ENCODE measurements around the gene MAEA. TPM values are rescaled to one million over a fixed set of nuclear protein-coding genes. Genes with fewer than 3 reads are reported as not detected.

MAEA gene
- total RNA-seq, 1 donor: 54.8 TPM

DNA sequence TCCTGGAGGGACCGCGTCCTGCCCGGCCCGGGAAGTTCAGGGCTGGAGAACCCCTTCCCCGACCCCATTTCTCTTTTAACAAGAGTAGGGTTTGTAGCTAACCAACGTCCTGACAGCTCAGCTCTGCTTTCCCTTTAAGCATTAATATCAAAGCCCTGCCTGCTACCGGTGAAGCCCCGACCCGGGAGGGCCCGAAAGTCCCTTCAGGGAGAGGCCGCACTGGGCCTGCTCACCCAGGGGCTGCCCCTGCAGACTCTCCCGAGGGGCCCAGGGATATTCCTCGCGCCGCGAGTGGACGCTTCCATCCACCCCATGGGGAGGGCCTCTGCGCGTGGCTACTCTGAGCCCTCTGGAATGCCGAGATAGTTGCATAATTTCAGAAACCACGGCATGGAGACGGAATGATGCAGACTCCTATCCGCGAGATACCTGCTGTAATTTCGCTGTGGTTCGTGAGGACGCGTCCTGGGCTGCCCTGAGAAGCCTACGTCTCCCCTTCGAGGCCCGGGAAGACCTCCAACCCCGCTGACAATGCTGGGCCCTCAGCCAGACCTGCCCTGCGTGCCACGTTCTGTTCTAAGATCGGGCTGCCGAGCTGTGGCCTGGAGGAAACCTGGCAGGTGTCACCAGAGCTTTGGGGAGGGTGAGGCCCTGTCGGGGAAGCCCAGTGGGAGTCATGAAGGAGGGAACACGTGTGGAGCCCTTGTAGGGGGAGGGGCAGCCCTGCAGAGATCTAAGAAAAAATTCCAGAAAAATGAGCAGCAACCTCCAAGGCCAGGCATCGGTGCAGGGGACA is 39.8 kb upstream of the MAEA start:
- peak overlapping the region; percentile 68 for H3K4me3 ChIP-seq (ENCODE audit: low read depth, low read length)
- TF ChIP-seq, protein P1, sequence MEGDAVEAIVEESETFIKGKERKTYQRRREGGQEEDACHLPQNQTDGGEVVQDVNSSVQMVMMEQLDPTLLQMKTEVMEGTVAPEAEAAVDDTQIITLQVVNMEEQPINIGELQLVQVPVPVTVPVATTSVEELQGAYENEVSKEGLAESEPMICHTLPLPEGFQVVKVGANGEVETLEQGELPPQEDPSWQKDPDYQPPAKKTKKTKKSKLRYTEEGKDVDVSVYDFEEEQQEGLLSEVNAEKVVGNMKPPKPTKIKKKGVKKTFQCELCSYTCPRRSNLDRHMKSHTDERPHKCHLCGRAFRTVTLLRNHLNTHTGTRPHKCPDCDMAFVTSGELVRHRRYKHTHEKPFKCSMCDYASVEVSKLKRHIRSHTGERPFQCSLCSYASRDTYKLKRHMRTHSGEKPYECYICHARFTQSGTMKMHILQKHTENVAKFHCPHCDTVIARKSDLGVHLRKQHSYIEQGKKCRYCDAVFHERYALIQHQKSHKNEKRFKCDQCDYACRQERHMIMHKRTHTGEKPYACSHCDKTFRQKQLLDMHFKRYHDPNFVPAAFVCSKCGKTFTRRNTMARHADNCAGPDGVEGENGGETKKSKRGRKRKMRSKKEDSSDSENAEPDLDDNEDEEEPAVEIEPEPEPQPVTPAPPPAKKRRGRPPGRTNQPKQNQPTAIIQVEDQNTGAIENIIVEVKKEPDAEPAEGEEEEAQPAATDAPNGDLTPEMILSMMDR (IDR thresholded peaks at IDR 0.05; ENCODE audit: insufficient read depth, low read length): no peak
- DNase-seq (ENCODE audit: low read depth): peak; percentile 48

DNA sequence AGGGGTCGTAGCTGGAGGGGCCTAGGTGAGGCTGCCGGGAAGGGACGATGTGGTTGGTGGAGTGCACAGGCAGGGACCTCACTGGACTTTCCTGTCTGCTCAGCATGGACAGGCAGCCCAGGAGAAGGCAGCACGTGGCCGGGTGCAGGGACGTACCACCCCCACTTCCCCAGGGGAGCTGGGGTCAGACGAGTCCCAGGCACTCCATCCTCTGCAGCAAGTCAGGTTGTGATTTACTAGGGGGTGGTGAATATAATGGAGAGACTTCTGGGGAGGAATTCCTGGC is 39.2 kb upstream of the MAEA start:
- no peak overlapping the region for H3K4me3 ChIP-seq (ENCODE audit: low read depth, low read length)
- TF ChIP-seq, protein P1 (IDR thresholded peaks at IDR 0.05; ENCODE audit: insufficient read depth, low read length): no peak
- no peak for DNase-seq (ENCODE audit: low read depth)

DNA sequence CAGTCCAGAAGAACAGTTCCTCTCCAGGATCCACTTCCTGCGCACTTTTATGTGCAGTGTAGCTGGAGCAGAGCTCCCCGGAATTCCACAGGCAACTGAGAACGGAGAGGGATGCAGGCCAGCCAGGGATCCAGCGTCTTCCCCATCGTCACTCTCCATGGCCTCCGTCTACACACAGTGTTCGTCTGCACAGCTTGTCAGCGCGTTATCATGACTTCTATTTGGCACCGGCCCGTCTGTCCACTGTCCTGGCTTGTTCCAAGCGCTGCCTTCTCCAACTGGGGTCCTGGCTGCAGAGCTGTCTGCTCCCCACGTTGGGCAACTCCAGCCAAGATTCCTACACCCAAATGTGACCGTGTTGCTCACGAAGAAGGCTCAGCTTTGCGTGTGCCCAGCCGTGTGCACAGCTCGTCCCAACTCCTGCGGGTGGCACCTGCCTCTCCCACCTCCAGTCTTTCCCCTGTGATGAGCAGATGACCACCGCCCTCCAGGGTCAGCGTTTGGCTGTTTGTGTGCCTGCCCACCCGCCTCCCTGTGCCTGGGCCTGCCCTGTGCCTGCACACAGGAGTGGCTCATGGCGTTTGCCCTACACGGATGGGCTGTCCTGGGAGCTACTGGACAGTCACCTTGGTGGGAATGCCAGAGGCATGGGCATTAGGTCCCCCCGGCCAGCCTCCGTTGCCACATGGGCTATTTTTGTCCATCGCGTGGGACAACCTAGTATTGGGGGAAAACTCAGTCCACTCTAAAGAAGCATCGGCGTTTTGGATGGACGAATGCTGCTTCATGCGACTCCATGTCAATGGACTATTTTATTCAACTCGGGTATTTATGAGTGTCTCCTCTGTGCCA is 38.5 kb upstream of the MAEA start:
- no peak overlapping the region for H3K4me3 ChIP-seq (ENCODE audit: low read depth, low read length)
- TF ChIP-seq, protein P1 (IDR thresholded peaks at IDR 0.05; ENCODE audit: insufficient read depth, low read length): no peak
- no peak for DNase-seq (ENCODE audit: low read depth)

DNA sequence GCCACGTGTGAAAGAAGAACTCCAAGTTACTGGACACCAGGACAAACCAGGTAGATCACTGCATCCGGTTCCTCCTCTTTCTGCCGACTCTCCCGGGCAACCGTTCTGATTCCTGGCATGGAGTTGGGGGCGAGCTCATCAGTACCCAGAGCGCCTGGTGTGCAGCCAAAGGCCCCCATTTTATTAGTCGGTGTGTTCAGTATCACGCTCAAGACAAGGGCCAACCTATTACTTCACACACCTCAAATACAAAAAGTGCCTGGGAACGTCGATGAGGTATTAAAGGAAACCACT is 38.0 kb upstream of the MAEA start:
- TF ChIP-seq, protein P1 (IDR thresholded peaks at IDR 0.05; ENCODE audit: insufficient read depth, low read length): no peak
- H3K4me3 ChIP-seq (ENCODE audit: low read depth, low read length): no peak overlapping the region
- no peak for DNase-seq (ENCODE audit: low read depth)

DNA sequence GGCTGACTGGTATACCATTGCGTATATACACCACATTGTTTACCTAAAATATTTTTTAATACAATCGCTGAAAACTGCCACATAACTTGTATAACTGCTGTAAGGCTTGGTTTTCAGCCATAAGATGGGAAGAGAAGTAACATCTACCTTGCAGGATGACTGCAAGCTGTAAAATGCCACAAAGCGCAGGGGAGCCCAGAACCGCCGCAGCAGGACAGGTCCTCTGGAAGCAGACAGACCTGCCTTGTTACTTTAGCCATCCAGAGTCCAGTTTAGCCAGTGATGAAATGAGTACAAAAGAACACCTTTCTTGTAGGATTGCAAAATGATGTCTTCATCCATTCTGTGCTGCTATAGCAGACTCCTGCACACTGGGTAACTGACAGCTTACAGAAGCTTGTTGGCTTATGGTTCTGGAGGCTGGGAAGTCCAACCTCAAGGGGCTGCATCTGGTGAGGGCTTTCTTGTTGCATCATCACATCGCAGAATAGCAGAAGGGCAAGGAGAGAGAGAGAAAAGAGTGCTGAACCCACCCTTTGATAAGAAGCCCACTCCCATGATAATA is 36.7 kb upstream of the MAEA start:
- H3K4me3 ChIP-seq (ENCODE audit: low read depth, low read length): no peak overlapping the region
- TF ChIP-seq, protein P1 (IDR thresholded peaks at IDR 0.05; ENCODE audit: insufficient read depth, low read length): no peak
- no peak for DNase-seq (ENCODE audit: low read depth)

DNA sequence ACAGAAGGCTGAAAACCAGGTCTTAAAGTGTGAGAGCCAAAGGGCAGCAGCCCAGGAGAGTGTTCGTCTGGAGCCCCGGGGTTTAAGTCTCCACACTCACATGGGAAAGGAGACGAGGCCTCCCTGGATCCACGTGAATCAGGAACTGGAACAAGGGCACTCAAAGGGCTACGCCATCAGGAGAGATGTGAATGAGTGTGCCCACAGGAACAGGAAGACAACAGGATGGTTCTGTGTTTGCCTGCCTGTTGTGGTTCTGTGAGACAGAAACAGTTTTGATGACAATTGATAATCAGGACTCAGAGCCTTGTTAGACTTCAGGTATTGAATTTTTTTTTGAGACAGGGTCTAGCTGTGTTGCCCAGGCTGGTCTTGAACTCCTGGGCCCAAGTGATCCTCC is 35.9 kb upstream of the MAEA start:
- no peak overlapping the region for H3K4me3 ChIP-seq (ENCODE audit: low read depth, low read length)
- TF ChIP-seq, protein P1 (IDR thresholded peaks at IDR 0.05; ENCODE audit: insufficient read depth, low read length): no peak
- no peak for DNase-seq (ENCODE audit: low read depth)

Data from fibroblast of the aortic adventitia (primary cell).